HL-60 (cell line): ENCODE measurements around the gene HLCS.

Source experiments
- DNase-seq, 2 experiments: peaks; one replicate each; pipeline ENCODE4 v3.0.0-alpha.2; 2010 to 2020; ENCODE audit warnings: low read depth in 1 of 2, low spot score in 1 of 2
- H3K27ac ChIP-seq: fragments of 250-450 bp; sonication (Bioruptor Pico); replicated peaks from 2 replicates; pipeline ENCODE4 v1.5.1; 2020; ENCODE audit warnings: mild to moderate bottlenecking, moderate library complexity
- H3K27me3 ChIP-seq: fragments of 250-450 bp; sonication (Bioruptor Pico); 2 replicates; pipeline ENCODE4 v1.5.1; 2021; ENCODE audit warnings: mild to moderate bottlenecking, moderate library complexity; ENCODE audit not compliant: insufficient read depth, poor library complexity, severe bottlenecking
- H3K4me3 ChIP-seq: replicated peaks from 2 replicates; pipeline ENCODE4 v1.5.1; 2011; ENCODE audit warnings: mild to moderate bottlenecking, control low read depth, low read length; ENCODE audit not compliant: insufficient read depth
- GABPA ChIP-seq: IDR thresholded peaks from 2 replicates; pipeline ENCODE4 v1.6.1; 2012; ENCODE audit warnings: low read depth
- POLR2AphosphoS5 ChIP-seq: IDR thresholded peaks from 2 replicates; pipeline ENCODE4 v1.6.1; 2012; ENCODE audit warnings: low read depth
- SPI1 ChIP-seq: IDR thresholded peaks from 2 replicates; pipeline ENCODE4 v1.6.1; 2012; ENCODE audit warnings: low read depth, mild to moderate bottlenecking, borderline replicate concordance
- TF ChIP-seq, protein P1 (sequence below): IDR thresholded peaks from 2 replicates; pipeline ENCODE4 v1.6.1; 2012; ENCODE audit warnings: low read depth; ENCODE audit not compliant: insufficient replicate concordance
- TF ChIP-seq, protein P2 (sequence below): IDR thresholded peaks from one replicate; pipeline ENCODE4 v1.5.1; 2011; ENCODE audit warnings: low read length, control low read depth, inconsistent platforms; ENCODE audit not compliant: insufficient read depth

HLCS gene

DNA sequence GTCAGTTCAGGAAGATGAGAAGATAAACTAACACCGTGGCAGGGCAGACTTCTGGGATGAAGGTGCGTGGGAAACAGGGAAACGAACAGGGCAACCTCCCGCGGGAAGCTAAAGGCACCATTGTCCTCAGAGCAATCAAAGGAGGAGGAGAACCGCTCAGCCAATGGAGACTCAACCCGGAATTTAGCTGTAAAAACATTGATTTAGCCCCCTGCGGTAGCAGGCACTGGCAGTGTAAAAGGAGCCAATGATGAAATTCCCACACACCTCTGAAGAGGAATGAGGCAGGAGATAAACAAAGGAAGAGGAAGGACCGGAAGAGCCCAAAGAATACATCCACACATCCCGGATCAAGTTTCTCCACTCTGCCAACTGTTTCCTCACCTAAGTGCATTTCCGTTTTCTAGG, 19.5 kb downstream of the HLCS start:
- no peak overlapping the region for H3K27ac ChIP-seq
- no peak for DNase-seq
- TF ChIP-seq GABPA (no peak), SPI1 (no peak), POLR2AphosphoS5 (no peak)
- no peaks in the 10 kb centered on the region for H3K27me3 ChIP-seq
- H3K4me3 ChIP-seq = no peak overlapping the region

DNA sequence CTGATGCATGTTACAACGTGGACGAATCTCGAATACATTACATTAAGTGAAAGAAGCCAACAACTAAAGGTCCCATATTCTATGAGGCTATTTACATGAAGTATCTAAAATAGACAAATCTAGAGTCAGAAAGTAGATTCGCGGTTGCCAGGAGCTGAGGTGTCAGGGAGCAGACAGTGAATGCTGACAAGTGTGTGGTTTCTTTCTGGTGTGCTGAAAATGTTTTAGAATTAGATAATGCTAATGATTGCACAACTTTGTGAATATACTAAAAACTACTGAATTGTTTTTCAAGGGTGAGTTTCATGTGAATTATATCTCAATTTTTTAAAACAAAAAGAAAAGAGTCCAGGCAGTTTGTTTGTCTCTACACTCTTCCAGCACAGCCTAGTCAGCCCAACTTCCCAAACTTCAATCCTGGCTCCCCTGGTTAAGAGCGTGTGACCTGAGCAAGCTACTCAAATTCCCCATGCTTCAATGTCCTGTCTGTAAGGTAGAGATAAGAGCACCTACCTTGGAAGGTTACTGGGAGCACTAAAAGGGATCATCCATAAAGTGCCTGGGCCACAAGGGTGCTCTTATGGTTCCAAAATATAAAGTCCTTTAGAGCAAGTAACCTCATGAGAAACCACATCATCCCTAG, 20.9 kb downstream of the HLCS start:
- no peak overlapping the region for H3K27ac ChIP-seq
- H3K4me3 ChIP-seq = no peak overlapping the region
- DNase-seq = no peak
- H3K27me3 ChIP-seq = no peaks in the 10 kb centered on the region
- TF ChIP-seq GABPA = no peak
- no peak for TF ChIP-seq SPI1
- no peak for TF ChIP-seq POLR2AphosphoS5
- TF ChIP-seq, protein P1, sequence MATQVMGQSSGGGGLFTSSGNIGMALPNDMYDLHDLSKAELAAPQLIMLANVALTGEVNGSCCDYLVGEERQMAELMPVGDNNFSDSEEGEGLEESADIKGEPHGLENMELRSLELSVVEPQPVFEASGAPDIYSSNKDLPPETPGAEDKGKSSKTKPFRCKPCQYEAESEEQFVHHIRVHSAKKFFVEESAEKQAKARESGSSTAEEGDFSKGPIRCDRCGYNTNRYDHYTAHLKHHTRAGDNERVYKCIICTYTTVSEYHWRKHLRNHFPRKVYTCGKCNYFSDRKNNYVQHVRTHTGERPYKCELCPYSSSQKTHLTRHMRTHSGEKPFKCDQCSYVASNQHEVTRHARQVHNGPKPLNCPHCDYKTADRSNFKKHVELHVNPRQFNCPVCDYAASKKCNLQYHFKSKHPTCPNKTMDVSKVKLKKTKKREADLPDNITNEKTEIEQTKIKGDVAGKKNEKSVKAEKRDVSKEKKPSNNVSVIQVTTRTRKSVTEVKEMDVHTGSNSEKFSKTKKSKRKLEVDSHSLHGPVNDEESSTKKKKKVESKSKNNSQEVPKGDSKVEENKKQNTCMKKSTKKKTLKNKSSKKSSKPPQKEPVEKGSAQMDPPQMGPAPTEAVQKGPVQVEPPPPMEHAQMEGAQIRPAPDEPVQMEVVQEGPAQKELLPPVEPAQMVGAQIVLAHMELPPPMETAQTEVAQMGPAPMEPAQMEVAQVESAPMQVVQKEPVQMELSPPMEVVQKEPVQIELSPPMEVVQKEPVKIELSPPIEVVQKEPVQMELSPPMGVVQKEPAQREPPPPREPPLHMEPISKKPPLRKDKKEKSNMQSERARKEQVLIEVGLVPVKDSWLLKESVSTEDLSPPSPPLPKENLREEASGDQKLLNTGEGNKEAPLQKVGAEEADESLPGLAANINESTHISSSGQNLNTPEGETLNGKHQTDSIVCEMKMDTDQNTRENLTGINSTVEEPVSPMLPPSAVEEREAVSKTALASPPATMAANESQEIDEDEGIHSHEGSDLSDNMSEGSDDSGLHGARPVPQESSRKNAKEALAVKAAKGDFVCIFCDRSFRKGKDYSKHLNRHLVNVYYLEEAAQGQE = no peak
- TF ChIP-seq, protein P2, sequence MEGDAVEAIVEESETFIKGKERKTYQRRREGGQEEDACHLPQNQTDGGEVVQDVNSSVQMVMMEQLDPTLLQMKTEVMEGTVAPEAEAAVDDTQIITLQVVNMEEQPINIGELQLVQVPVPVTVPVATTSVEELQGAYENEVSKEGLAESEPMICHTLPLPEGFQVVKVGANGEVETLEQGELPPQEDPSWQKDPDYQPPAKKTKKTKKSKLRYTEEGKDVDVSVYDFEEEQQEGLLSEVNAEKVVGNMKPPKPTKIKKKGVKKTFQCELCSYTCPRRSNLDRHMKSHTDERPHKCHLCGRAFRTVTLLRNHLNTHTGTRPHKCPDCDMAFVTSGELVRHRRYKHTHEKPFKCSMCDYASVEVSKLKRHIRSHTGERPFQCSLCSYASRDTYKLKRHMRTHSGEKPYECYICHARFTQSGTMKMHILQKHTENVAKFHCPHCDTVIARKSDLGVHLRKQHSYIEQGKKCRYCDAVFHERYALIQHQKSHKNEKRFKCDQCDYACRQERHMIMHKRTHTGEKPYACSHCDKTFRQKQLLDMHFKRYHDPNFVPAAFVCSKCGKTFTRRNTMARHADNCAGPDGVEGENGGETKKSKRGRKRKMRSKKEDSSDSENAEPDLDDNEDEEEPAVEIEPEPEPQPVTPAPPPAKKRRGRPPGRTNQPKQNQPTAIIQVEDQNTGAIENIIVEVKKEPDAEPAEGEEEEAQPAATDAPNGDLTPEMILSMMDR = no peak

DNA sequence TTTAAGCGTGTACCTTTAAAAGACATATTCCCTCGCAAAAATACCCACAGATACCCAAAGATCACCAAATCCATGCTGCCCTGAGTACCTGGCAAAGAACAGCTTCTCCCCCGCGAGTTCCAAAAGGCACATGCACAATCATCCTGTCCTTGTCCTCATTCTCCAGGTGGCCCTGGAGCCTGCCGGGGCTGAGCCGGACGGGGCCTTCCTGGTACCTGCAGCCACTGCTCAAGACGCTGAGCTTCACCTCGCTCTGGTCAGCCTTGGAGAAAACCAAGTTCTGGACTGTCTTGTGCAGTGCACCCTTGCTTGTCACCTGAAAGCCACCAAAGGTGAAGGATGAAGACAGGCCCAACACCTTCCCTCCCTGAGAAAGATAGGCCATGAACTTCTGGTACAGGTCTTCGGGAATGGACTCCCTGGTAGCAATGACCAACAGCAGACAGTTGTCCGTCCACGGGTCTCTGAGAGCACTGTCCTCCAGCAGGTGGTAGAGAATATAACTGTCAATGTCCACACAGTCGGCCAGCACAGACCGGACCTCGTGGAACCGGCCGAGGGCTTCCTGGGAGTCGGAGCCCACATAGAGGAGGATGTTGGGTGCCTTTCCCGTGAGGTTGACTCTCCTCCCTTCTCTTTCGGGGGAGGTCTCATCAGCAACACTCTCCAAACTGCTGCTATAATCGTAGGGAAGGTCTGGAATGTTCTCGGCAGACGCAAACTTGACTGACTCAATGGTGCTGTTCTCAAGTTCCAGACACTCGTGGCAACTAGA, 29.9 kb downstream of the HLCS start:
- Histone ChIP-seq H3K27ac (no peak overlapping the region), H3K27me3 (no peaks in the 10 kb centered on the region), H3K4me3 (no peak overlapping the region)
- no peak for DNase-seq
- TF ChIP-seq POLR2AphosphoS5 = no peak
- TF ChIP-seq, protein P2 = no peak
- TF ChIP-seq, protein P1 = no peak
- no peak for TF ChIP-seq GABPA
- TF ChIP-seq SPI1 = no peak

DNA sequence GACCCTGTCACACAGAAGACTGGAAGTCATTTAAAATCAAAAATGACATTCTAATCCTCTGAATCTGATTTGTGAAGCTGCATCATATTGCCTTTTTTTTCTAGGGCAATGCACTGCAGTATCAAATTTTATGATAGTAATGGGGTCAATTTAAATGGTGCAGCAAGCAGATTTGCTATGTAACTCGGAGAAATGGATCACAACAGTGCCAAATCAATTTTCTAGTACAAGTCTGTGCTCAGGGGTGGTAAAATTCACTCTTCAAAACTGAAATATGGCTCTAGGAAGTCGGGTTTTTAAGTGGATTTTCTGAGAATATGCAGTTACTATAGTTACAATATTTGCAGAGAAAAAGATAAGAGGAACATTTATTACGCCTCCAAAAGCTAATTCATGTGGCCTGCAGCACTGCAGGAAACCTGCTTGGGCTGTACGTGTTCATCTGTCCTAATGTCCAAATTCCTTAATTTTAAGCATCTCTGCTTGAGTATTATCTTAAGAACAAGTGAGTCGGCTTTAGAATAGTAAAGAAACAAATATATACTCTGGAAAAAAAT, 31.5 kb downstream of the HLCS start:
- no peak overlapping the region for H3K27ac ChIP-seq
- TF ChIP-seq POLR2AphosphoS5 = no peak
- no peak for TF ChIP-seq SPI1
- TF ChIP-seq GABPA = no peak
- TF ChIP-seq, protein P1 = no peak
- TF ChIP-seq, protein P2 = no peak
- no peak overlapping the region for H3K4me3 ChIP-seq
- no peak for DNase-seq
- no peaks in the 10 kb centered on the region for H3K27me3 ChIP-seq
